ENCODE results near the gene NDC80.

- TF ChIP-seq CTCF (IDR thresholded peaks at IDR 0.05) (no peak), POLR2A (IDR thresholded peaks at IDR 0.05) (no peak), POLR2AphosphoS5 (IDR thresholded peaks at IDR 0.05) (no peak)
Observed at GRCh38 chr18:2555895-2556294, 15.5 kb upstream of the NDC80 start.
